ENCODE measurements around the gene BCAN.
"Not testable (repeated sequence)": the region's sequence is repeated elsewhere in the genome, so short reads cannot be mapped to it uniquely, and the experiment has no call there.

GRCh38 chr1:156607344-156607743 is 34.6 kb upstream of the BCAN start:
- TF ChIP-seq CTCF (IDR thresholded peaks at IDR 0.05; ENCODE audit: low read length); EZH2phosphoT487 (IDR thresholded peaks at IDR 0.05; ENCODE audit: low read length); EZH2 (optimal IDR thresholded peaks at IDR 0.05; ENCODE audit: low read depth, low read length): not testable (repeated sequence)
